HepG2 (cell line): Measurements from ENCODE around the gene ICAM2. TPM values are rescaled to one million over a fixed set of nuclear protein-coding genes. Genes with fewer than 3 reads are reported as not detected.

Source experiments
- ATAC-seq: fragments of 200-7000 bp; cut with Tn5 transposase; 3 replicates; pipeline ENCODE4 v1.9.1; 2020; ENCODE audit warnings: mild to moderate bottlenecking, moderate library complexity
- BruUV-seq: library from RNA; stranded (reverse); fragments of 400-500 nt; replicated peaks from 2 replicates; lab custom pipeline; 2021; lab: Mats Ljungman, UMichigan
- CTCF ChIA-PET: fragments of 300-600 bp; formaldehyde crosslinking; extraction: SDS; loops from one replicate; lab custom pipeline; 2021; ENCODE audit warnings: low total read pairs, inconsistent platforms, low intra/inter-chr PET ratio; lab: Yijun Ruan, JAX
- POLR2A ChIA-PET: fragments of 350-600 bp; sonication (Branson Sonifier 250); formaldehyde crosslinking; loops from one replicate; lab custom pipeline; 2020; ENCODE audit warnings: antibody characterized with exemption, inconsistent platforms; lab: Yijun Ruan, JAX
- DNase-seq: peaks from one replicate; pipeline ENCODE4 v3.0.0-alpha.2; 2015; ENCODE audit warnings: low spot score
- FAIRE-seq: peaks from 3 replicates; lab custom pipeline; 2011; peaks lifted over from hg19 to GRCh38; lab: Jason Lieb, UNC
- H2AFZ ChIP-seq: one replicate; pipeline ENCODE4 v1.6.1; 2011; ENCODE audit warnings: low read length, inconsistent platforms
- H3K27ac ChIP-seq: fragments of 300-600 bp; 3 replicates; pipeline ENCODE4 v1.8.0; 2011; ENCODE audit warnings: mixed run types, mild to moderate bottlenecking, mixed read lengths, low read length, inconsistent platforms; ENCODE audit not compliant: insufficient read depth; ENCODE audit errors: extremely low read length
- H3K27me3 ChIP-seq, 2 experiments: fragments of 200-600 bp in 1 of 2; 2 replicates in 1 of 2; 3 replicates in 1 of 2; pipeline versions ENCODE4 v1.6.0 to v1.8.0; 2011; ENCODE audit warnings: low read length in 2 of 2, mild to moderate bottlenecking in 2 of 2, moderate library complexity in 2 of 2, inconsistent platforms in 1 of 2; ENCODE audit not compliant: insufficient read depth in 2 of 2, control insufficient read depth in 1 of 2
- H3K36me3 ChIP-seq, 2 experiments: fragments of 200-600 bp in 1 of 2; replicated peaks in 1 of 2; 2 replicates in 1 of 2; 3 replicates in 1 of 2; pipeline versions ENCODE4 v1.5.1 to v1.8.0; 2011; ENCODE audit warnings: low read length in 2 of 2, inconsistent platforms in 1 of 2; ENCODE audit not compliant: insufficient read depth in 2 of 2, control insufficient read depth in 1 of 2
- H3K4me1 ChIP-seq: 2 replicates; pipeline ENCODE4 v1.5.1; 2012; ENCODE audit warnings: low read length, inconsistent platforms; ENCODE audit not compliant: insufficient read depth
- H3K4me2 ChIP-seq: 2 replicates; pipeline ENCODE4 v1.6.0; 2011; ENCODE audit warnings: low read depth, low read length, inconsistent platforms
- H3K4me3 ChIP-seq, 3 experiments: fragments of 200-600 bp in 1 of 3; sonication (generic), shearing (Covaris generic) in 1 of 3; replicated peaks in 1 of 3; 2 replicates each; pipeline ENCODE4 v1.5.1; 2011 to 2016; ENCODE audit warnings: low read length in 3 of 3, inconsistent platforms in 2 of 3, low read depth in 2 of 3, mild to moderate bottlenecking in 2 of 3, control low read depth in 1 of 3, mixed read lengths in 1 of 3; ENCODE audit not compliant: insufficient read depth in 1 of 3
- H3K79me2 ChIP-seq: one replicate; pipeline ENCODE4 v1.6.1; 2011; ENCODE audit warnings: low read length, inconsistent platforms; ENCODE audit not compliant: insufficient read depth
- H3K9ac ChIP-seq: 2 replicates; pipeline ENCODE4 v1.6.0; 2011; ENCODE audit warnings: mild to moderate bottlenecking, low read depth, low read length, inconsistent platforms; ENCODE audit not compliant: insufficient read depth
- H3K9me3 ChIP-seq: 2 replicates; pipeline ENCODE4 v1.5.1; 2012; ENCODE audit warnings: mild to moderate bottlenecking, low read length
- H4K20me1 ChIP-seq: 2 replicates; pipeline ENCODE4 v1.6.0; 2011; ENCODE audit warnings: inconsistent platforms, mild to moderate bottlenecking, low read length, moderate library complexity; ENCODE audit not compliant: insufficient read depth
- CAMTA2 ChIP-seq: sonication (generic); formaldehyde crosslinking; IDR thresholded peaks from 2 replicates; pipeline ENCODE4 v1.4.0; 2020; ENCODE audit warnings: mild to moderate bottlenecking, missing genetic modification reagents, borderline replicate concordance
- CHD4 ChIP-seq: fragments of 200-600 bp; sonication (generic); IDR thresholded peaks from 2 replicates; pipeline ENCODE4 v1.7.0; 2017; ENCODE audit warnings: mild to moderate bottlenecking, low read length, borderline replicate concordance
- CTCF ChIP-seq: sonication (generic); formaldehyde crosslinking; IDR thresholded peaks from 2 replicates; pipeline ENCODE4 v1.5.0; 2020; ENCODE audit warnings: mild to moderate bottlenecking, missing genetic modification reagents, moderate library complexity
- ELF4 ChIP-seq: sonication (generic); formaldehyde crosslinking; IDR thresholded peaks from 2 replicates; pipeline ENCODE4 v1.5.0; 2020; ENCODE audit warnings: missing genetic modification reagents, mild to moderate bottlenecking, moderate library complexity, borderline replicate concordance
- GPN1 ChIP-seq: sonication (generic); formaldehyde crosslinking; IDR thresholded peaks from 2 replicates; pipeline ENCODE4 v1.5.1; 2020; ENCODE audit warnings: missing genetic modification reagents, borderline replicate concordance
- MNT ChIP-seq: fragments of 450-650 bp; IDR thresholded peaks from 2 replicates; pipeline ENCODE4 v1.6.1; 2016
- PATZ1 ChIP-seq: sonication (generic); formaldehyde crosslinking; IDR thresholded peaks from 2 replicates; pipeline ENCODE4 v1.4.0; 2020; ENCODE audit warnings: missing genetic modification reagents
- SP1 ChIP-seq, 2 experiments: fragments of 450-650 bp in 1 of 2; sonication (generic) in 1 of 2; formaldehyde crosslinking in 1 of 2; IDR thresholded peaks; 2 replicates each; pipeline versions ENCODE4 v1.4.0 to v1.6.1; 2016 to 2020; ENCODE audit warnings: missing genetic modification reagents in 1 of 2
- ZBTB10 ChIP-seq: sonication (generic); formaldehyde crosslinking; IDR thresholded peaks from 2 replicates; pipeline ENCODE4 v1.4.0; 2020; ENCODE audit warnings: missing genetic modification reagents, borderline replicate concordance
- ZNF235 ChIP-seq: sonication (generic); formaldehyde crosslinking; IDR thresholded peaks from 2 replicates; pipeline ENCODE4 v1.8.1; 2023; ENCODE audit warnings: mild to moderate bottlenecking, missing genetic modification reagents, borderline replicate concordance
- ZNF562 ChIP-seq: sonication (generic); formaldehyde crosslinking; IDR thresholded peaks from 2 replicates; pipeline ENCODE4 v1.8.0; 2022; ENCODE audit warnings: missing genetic modification reagents, borderline replicate concordance
- ZNF841 ChIP-seq: sonication (generic); formaldehyde crosslinking; IDR thresholded peaks from 2 replicates; pipeline ENCODE4 v1.8.1; 2023; ENCODE audit warnings: missing genetic modification reagents, borderline replicate concordance
- WGBS: methylation state at CpG from one replicate; pipeline ENCODE4 v1.1.6; 2017; ENCODE audit warnings: low lambda C conversion rate; 5-methylcytosine and 5-hydroxymethylcytosine counted together
- in situ Hi-C: cut with HindIII; loops from 2 replicates; pipeline ENCODE4 v1.10.0; 2017; ENCODE audit warnings: low pct_unique_long_range_greater_than_20kb; ENCODE audit not compliant: extremely low pct_ligation_motif_present
- intact Hi-C: fragments of 100-400 bp; cut with micrococcal nuclease; formaldehyde crosslinking; loops from one replicate; pipeline ENCODE4 v1.10.0; 2022; ENCODE audit not compliant: unreplicated experiment
- polyA plus RNA-seq, 8 experiments: library from polyadenylated mRNA; depleted of rRNA in 3 of 8; stranded (reverse) in 7 of 8; unstranded in 1 of 8; fragments of >200 nt; fragmentation: Illumina TruSeq in 4 of 8; extraction: Trizol in 4 of 8; gene quantifications; 2 replicates each; pipeline versions ENCODE4 v1.2.1 to v1.2.3, GENCODE V29; 2011 to 2016; ENCODE audit warnings: low read depth in 4 of 8, missing spikeins in 1 of 8, mixed read lengths in 1 of 8; ENCODE audit not compliant: insufficient read depth in 1 of 8
- total RNA-seq, 5 experiments: library from RNA; depleted of rRNA; stranded (reverse); fragments of >200 nt; fragmentation: Illumina TruSeq; extraction: Trizol; gene quantifications; 2 replicates each; pipeline ENCODE4 v1.2.3, GENCODE V29; 2016; ENCODE audit warnings: low read depth in 1 of 5

ICAM2 gene
- total and polyA plus RNA-seq, 2 of the 13 experiments (the other 11 are each of a cell fraction or from before 2014, with no cell fraction given): 10.9 to 20.8 TPM

- peak; percentile 68 for TF ChIP-seq PATZ1 (CRISPR knock-in tag)
- no peak for TF ChIP-seq SP1 (IDR thresholded peaks at IDR 0.05)
- TF ChIP-seq SP1 (CRISPR knock-in tag; IDR thresholded peaks at IDR 0.05): no peak
- TF ChIP-seq CHD4: no peak
- TF ChIP-seq ELF4 (CRISPR knock-in tag): no peak
- no peak for TF ChIP-seq ZNF235 (CRISPR knock-in tag)
- no peak for TF ChIP-seq ZNF841
- TF ChIP-seq, all 625 proteins: peak for 2
Observed at GRCh38 chr17:63986821-63987220, 33.6 kb downstream of the ICAM2 start (continued).

- peaks cover 8% of the 10 kb centered on the region for H3K9me3 ChIP-seq
- ATAC-seq (peak; percentile 7; the same call in 2 of the 3 replicates), DNase-seq (no peak), FAIRE-seq (no peak)
- ChIA-PET CTCF (interaction anchor here (1.2 kb wide), 1 partner anchor 66 kb away, joined by 5 read pairs; the partner anchor contains the start of gene GH1), POLR2A (no interaction called here)
- 52% methylated on average over 11 of the region's 13 CpGs for WGBS
- peaks cover 14 to 46% of the 10 kb centered on the region in 2 experiments; a peak in 4 of 5 replicates for H3K27me3 ChIP-seq
- no peaks in the 10 kb centered on the region for H3K79me2 ChIP-seq
- H3K4me3 ChIP-seq: no peak overlapping the region
- intact Hi-C loops: no loop called here
- in situ Hi-C loops: no loop called here
- BruUV-seq: no TSS peak
- no peaks in the 10 kb centered on the region for H4K20me1 ChIP-seq
- H3K36me3 ChIP-seq: no peaks in the 10 kb centered on the region
- peaks cover 36% of the 10 kb centered on the region for H3K4me1 ChIP-seq
- no peak overlapping the region for H3K9ac ChIP-seq
- no peak overlapping the region for H3K27ac ChIP-seq
- H2AFZ ChIP-seq: no peak overlapping the region
- H3K4me2 ChIP-seq: no peak overlapping the region
- no peak for TF ChIP-seq ZBTB10 (CRISPR knock-in tag)
- TF ChIP-seq CAMTA2 (CRISPR knock-in tag): no peak
- peak; percentile 46 for TF ChIP-seq CTCF (CRISPR knock-in tag)
- TF ChIP-seq GPN1 (CRISPR knock-in tag): no peak
- TF ChIP-seq MNT: no peak
- TF ChIP-seq ZNF562: no peak
Observed at GRCh38 chr17:63985387-63986140, 34.9 kb downstream of the ICAM2 start.
